NCI-H2107 (cell line): ENCODE results near the gene MUC15.

Source experiments
- DNase-seq: peaks from one replicate; lab custom pipeline; 2025; lab: John Stamatoyannopoulos, UW

Gene MUC15

DNA sequence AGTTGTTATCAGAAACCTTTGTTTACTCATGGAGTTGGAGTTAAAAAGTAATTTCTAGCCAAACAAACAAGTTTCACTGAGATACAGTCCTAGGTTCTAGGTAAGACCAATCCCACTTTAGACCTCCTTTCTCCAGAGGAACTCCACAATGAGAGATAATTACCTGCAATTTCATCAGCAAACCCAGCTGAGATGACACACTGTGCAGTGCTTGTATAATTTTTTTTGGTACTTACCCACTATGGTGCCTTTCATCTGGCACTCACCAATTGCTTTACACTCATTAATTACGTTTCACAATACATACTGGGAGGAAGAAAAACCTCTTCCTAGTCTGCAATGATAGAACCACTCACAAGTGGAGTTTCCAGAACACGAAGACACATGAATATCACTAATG, 1.8 kb upstream of the MUC15 start:
- no peak for DNase-seq

DNA sequence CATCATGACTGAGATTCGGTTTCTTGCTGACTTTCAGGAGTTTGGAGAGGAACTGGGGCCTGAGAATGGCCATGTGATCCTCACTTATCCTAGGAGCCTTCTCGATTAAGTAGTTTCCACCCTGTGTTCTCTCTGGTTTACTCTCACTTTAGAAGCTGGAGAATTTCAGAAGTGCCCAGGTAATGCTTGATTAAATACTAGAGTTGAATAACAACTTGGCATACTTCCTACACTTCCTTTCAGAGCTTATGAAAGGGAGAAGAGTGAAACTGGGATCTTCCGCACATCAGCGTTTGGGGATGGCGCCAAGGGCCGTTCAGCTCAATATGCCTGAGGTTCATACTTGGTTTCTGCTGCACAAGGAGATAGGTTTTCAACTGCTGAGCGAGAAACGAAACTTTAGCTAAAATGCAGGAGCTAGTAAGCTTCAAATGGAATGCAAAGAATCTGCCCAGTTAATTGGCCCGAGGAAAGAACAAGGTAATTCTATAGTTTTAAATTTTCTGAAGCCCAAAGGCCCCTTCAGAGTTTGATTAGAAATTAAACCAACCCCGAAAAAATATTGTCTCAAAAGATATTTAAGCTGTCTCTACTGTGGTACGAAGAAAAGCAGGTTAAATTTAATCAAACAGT, 823 bp upstream of the MUC15 start:
- DNase-seq: no peak

DNA sequence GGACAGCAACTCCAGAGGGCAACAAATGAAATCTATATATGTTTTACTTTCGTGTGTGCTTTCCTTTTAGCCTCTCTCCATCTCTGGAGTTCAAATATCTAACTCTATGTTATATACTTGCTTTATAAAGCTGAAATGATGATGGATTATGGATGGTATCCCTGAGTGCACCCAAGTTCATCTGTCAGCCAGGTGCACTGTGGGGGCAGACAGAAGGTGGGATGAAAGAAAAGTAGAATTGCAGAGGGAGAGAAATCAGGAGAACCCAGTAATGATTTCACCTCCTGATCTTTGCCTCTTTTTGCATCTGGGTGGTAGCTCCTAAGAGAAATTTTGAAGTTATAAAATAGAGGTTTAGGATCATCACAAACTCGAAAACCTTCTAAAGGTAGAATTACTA, 2.4 kb downstream of the MUC15 start:
- no peak for DNase-seq

DNA sequence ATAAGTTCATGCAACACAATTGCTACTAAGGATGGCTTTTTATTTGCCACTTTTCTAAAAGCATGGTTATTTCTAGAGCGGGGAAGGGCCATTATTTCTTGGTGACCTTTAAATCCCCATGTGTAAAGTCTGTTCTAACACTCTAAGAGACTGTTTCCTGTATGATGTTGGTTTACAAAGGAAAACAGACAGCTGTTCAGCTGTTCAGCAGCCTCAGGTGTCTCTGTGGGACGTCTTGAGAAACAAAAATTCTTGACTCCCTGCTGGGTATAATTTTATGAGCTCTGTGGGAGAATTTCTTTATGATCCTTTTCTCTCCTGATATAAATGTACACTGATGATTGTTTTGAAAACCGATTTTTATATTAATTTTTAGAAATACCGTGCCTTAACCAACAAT, 13.9 kb downstream of the MUC15 start:
- no peak for DNase-seq

DNA sequence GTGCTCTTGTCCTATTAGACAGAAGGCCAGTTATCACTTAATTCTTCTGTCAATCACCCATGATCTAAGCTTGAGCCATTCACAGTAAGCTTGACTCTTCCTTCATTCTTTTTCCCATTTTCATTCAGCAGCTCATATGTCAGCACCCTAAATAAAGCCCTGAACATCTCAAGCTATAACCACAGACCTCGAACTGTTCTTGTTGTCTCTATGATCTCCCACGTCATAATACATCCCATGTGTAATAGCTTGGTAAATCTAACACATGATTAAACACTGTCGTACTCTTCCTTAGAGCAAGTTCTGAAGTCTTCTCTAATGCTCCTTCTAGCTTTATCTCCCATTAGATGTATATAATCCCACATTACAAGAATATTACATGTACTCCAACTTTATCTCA, 14.4 kb downstream of the MUC15 start:
- no peak for DNase-seq

DNA sequence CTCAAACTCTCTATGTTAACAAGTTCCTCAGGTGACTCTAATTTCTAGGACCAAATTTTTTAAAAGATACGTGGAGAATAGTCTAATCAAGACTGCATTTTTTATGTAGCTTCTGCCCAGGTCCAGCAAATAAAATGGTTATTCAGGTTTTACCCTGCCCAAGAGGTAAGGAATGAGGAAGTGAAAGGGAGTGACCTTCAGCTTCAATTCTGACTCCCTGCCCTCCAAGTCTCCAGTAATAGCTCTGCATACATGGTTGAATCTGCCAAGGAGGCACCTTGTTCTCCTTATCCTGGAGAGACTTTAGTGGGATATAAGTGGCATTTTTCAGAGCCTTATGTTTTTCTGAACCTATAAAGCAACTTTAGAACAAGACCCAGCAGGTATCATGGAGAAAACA, 15.5 kb downstream of the MUC15 start:
- DNase-seq: no peak

DNA sequence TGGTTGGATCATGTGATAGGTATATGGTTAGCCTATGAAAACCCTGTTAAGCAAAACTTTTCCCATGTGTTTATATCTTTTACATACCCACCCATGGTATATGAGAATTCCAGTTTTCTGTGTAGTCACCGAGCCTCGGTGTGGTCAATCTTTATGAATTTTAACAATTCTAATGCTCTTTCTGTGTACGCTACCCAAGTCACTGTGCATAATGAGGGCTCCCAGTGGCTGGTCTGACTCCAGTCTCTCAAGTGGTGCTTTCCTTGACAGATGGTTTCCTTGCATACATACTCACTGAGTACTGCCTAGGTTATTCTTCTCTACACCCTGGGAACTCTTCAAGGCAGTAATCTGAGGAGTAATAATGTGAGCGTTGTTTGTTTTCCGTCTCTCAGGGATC, 17.6 kb downstream of the MUC15 start:
- DNase-seq: no peak

DNA sequence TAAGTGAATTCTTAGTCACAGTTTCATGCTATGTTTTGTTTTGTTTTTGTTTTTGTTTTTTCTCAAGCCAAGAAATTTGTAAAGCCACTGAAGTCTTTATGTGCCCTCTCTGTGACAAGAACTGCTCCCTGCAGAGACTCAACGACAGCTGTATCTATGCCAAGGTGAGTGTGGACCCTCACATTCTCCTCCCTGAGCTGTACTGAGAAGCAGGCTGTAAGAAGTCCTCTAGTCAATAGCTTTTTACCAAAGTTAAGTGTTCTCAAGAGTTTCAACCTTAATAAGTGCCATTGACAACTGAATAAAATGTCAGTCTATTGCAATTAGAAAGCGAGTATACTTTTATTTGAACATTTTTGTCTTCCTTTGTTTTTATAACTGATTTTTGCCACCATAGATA, 18.9 kb downstream of the MUC15 start:
- no peak for DNase-seq

DNA sequence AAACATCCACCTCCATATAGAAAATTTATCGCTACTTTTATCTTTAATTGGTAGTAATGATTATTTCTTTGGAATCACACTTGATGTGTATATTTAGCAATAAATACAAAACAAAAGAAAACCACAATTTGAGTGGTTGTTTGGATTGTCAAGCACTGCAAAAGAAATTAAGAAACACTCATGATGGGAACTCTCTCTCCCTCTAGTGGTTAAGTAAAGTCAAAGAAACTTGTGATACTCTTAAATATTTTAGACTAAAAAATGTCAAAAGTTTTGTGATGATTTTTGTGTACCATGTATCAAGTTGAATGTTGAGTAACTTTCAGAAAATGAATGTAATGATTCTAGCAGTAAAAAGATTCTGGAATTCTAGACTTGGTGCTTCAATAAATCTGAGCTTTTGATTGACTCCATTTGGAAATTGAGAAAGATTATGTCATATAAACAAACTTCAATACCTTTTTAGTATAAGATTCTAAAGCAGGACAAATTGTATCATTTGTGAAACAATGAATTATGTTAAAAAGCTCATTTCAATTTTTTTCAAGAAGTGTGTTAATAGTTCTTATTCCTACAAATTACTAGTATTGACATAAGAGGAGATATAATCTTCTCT, 20.8 kb downstream of the MUC15 start:
- no peak for DNase-seq

DNA sequence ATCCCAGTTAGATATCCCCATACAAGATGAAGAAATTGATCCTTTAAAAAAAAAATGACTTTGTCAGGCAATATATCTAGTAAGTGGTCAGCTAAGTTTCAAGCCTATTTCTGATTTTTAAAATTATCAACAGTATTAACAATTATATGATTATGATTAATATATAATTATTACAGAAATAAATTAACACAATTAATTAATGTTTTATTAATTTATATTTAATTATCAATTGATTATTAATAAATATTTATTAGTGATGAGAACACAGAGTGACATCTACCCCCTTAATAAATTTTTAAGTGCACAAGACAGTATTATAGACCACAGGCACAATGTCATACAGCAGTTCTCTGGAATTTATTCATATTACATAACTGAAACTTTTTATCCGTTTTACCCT, 22.0 kb downstream of the MUC15 start:
- DNase-seq: no peak

DNA sequence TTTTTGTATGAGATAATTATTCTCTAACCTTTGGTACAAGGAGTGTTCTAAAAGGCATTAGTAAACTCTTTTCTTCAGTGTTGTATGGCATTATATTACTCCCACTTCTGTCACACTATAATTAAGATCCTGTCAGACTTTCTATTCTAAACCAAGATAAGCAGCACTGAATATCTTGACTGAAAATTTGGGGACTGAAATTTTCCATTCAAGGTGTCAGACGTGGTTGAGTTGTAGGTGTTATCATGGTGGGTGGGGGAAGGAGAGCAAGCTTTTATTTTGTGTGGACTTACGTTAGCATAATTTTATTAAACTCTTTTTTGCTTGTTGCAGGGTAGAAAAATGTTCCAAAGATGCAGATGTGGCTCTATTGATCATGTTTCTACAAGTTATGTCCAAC, 22.9 kb downstream of the MUC15 start:
- DNase-seq: no peak

DNA sequence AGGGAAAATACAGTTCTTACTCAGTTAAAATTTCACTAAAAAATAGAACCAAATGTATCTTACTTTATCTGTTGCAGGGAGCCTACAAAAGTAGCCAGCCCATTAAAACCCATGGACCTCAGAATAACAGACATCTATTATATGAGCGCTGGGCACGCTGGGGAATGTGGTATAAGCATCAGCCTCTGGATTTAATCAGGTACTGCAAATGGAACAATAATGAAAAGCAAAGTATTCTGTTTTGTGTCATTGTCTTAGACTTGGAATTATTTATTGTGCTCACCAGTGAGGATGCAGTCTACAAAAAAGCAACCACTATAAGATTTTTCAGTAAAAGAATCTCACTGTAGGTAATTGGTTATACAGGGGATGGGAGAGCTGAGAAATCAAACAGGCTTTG, 30.2 kb downstream of the MUC15 start:
- no peak for DNase-seq

DNA sequence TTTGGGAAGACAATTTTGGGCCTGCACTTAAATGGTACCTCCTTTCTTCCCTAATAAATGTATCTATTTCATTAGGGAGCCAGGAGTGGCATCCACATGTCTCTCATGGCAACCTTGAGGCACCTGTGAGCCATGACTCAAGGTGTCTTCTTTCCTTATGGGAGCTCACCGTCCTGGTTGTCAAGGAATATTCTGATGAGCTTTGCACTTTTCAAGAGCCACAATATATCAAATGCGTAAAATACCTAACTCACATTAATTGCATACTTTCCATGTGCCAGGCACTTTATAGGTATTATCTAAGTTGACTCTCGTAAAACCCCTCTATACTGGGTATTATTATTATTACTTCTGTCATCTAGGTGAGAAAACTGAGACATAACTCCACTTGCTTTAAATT, 32.5 kb downstream of the MUC15 start:
- no peak for DNase-seq

DNA sequence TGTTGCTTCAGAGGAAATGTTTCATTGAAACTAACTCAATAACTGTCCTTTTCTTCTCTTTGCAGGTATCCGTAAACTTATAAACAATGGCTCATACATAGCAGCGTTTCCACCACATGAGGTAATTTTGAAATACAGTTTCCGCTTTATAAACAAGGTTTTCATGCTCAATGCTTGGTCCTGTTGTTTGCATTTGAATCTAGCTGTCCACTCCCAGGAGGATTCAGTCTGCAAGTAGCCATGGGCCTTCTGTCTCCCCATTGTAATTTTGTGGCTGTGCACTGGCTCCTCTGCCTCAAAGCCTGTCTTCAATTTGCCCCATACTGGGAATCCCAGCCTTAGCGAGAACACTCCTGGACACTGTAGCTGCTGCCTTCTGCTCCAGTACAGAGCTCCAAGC, 34.7 kb downstream of the MUC15 start:
- no peak for DNase-seq

DNA sequence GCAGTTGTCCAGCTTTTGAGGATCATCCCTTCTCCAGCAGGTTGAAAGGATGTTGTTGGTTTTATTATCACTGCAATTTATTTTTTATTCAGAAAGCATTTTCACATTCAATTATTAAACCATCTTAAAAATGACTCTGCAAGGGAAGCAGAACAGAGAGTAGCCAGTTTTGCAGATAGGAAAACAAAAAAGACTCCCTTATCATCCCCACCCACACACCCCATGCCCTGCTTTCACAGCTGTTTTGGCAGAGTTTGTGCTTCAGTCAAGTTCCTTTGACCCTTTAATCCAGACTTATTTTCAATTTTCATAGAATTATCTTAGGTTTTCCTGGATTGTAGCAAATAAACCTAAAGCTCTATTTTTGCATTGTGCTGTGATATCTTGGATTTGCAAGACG, 44.4 kb downstream of the MUC15 start:
- no peak for DNase-seq

DNA sequence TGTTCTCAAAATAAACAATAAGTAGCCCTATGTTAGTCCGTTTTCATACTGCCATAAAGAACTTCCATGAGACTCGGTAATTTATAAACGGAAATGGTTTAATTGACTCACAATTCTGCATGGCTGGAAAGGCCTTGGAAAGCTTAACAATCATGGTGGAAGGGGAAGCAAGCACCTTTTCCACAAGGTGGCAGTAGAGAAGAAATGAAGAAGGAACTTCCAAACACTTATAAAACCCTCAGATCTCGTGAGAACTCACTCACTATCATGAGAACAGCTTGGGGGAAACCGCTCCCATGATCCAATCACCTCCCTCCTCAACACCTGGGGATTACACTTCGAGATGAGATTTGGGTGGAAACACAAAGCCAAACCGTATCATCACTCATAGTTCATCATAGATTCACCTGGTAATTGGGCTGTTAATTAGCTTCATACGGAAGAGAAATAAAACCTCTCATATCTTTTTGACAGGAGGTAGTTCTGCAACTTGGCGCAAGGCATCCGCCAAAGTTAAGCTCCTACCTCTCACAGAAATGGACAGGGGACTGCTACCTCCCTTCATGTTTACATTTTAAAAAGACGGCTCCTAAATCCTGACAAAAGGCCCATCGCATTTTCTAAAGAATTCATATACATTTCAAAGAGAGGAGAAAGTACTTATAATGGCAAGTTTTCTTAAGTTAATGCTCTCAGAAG, 49.0 kb downstream of the MUC15 start:
- no peak for DNase-seq

DNA sequence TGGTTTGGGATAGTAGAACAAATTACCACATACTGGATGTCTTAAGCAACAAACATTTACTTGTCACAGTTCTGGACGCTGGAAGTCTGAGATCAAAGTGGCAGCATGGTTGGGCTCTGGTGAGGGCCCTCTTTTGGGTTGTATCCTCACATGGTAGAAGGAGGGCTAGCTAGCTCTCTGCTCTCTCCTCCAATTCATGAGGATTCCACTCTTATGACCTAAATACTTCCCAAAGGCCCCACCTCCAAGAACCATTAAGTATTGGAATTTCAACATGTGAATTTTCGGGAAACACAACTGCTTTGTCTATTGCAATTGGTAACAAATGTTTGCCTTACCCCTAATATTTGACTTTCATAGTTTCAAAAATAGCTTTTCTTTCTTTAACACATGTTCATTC, 52.6 kb downstream of the MUC15 start:
- no peak for DNase-seq

DNA sequence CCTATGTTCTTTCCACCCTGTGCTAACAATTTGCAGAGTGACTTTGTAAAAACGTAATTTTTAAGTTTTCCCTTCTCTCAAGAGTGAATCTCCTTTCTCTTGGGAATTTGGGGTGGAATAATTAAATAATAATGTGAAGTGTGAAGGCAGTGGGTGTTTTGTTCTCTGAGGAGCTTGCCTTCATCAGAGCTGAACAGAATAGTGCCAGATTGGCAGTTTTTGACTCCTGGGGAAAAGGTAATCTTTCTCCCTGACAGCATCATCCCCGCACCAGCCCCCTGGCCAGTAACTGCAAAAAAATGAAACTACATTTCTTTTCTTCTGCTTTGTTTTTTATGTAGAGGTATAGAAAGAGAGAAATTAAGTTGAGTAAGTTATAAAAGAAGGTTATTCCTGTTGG, 59.9 kb downstream of the MUC15 start:
- DNase-seq: no peak

DNA sequence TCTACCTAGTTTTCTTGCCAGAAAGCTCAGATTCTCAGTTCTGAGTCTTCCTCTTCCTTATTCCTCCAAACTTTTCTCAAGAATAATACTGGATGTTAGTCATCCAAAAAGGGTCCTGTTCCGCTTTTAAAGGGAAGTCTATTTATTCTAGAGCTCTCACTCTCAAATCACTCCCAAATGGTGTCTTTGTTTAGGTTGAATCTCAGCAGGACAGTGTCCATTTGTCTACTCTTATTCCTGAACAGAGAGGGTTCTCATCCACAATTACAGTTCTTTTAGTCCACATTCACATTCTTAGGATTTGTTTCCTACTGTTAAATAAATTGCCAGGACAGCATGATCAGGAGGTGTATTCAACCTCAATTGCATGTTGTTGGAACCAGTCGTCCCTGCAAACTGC, 61.3 kb downstream of the MUC15 start:
- DNase-seq: no peak

DNA sequence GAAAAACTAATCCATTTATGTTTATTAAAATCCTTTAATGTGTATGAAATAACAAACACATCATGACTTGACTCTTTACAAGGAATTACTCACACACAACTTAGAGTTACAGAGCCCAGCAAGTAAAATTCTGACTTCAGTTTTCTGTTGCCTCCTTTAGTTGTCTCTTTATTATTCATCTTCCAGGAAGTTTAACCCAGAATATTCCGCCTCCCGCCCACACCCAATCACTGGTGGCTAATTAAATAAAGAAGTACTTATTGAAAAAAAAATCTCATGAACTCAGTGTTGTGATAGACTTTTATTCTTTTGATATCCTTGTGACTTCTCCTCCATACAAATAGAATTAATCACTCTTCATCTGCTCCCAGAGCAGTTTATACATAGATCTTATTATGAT, 61.9 kb downstream of the MUC15 start:
- no peak for DNase-seq
